Loucy (cell line): ENCODE results near the gene TOR3A.

Experiments
- EZH2phosphoT487 ChIP-seq: fragments of 200-600 bp; IDR thresholded peaks from 2 replicates; pipeline ENCODE4 v1.6.1; 2018; ENCODE audit warnings: antibody characterized with exemption, mild to moderate bottlenecking, moderate library complexity, borderline replicate concordance
- TF ChIP-seq, protein P1 (sequence below): fragments of 200-600 bp; sonication (generic); conservative IDR thresholded peaks from 2 replicates; pipeline ENCODE4 v1.5.1; 2014; ENCODE audit warnings: mild to moderate bottlenecking, antibody characterized with exemption, low read length

DNA sequence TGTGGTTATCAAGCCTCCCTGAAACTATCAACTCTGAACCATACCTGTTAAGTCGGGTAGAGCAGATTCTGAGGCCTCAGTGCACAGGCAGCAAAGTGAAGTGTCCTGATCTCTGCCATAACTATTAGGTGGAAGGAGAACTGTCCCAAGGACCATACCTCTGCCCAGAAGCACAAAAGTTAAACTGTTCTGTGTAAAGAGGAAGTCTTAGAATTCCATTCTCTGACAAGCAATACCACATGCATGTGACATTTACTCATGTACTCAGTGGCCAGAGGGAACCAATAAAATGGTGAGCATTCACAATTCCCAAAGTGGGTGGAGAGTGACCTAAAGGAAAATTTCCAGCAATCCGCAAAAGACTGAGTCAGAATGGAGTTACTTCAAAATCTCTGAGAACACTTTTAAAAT is 61.0 kb downstream of the TOR3A start:
- TF ChIP-seq, protein P1, sequence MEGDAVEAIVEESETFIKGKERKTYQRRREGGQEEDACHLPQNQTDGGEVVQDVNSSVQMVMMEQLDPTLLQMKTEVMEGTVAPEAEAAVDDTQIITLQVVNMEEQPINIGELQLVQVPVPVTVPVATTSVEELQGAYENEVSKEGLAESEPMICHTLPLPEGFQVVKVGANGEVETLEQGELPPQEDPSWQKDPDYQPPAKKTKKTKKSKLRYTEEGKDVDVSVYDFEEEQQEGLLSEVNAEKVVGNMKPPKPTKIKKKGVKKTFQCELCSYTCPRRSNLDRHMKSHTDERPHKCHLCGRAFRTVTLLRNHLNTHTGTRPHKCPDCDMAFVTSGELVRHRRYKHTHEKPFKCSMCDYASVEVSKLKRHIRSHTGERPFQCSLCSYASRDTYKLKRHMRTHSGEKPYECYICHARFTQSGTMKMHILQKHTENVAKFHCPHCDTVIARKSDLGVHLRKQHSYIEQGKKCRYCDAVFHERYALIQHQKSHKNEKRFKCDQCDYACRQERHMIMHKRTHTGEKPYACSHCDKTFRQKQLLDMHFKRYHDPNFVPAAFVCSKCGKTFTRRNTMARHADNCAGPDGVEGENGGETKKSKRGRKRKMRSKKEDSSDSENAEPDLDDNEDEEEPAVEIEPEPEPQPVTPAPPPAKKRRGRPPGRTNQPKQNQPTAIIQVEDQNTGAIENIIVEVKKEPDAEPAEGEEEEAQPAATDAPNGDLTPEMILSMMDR = no peak
- no peak for TF ChIP-seq EZH2phosphoT487
